Activated naive CD8-positive, alpha-beta T cell treated with anti-CD3 and anti-CD28 coated beads, Interleukin-2, amount 50 U/mL, for 24 hours (primary cell): ENCODE results near the gene ELK3.

Source experiments
- ATAC-seq: fragments of 150-1000 bp; cut with Tn5 transposase; one replicate; pipeline ENCODE4 v1.10.0; 2021
- DNase-seq: peaks from one replicate; pipeline ENCODE4 v3.0.0; 2021
- H3K27ac Mint-ChIP-seq: one replicate; pipeline ENCODE4 v1.8.0; 2021; ENCODE audit warnings: mild to moderate bottlenecking, mixed read lengths
- H3K27me3 Mint-ChIP-seq: one replicate; pipeline ENCODE4 v1.8.0; 2021; ENCODE audit warnings: mixed read lengths
- H3K36me3 Mint-ChIP-seq: one replicate; pipeline ENCODE4 v1.8.0; 2021; ENCODE audit warnings: low read depth, mixed read lengths
- H3K4me1 Mint-ChIP-seq: one replicate; pipeline ENCODE4 v1.8.0; 2021; ENCODE audit warnings: mixed read lengths
- H3K4me3 Mint-ChIP-seq: one replicate; pipeline ENCODE4 v1.8.0; 2021; ENCODE audit warnings: mild to moderate bottlenecking, moderate library complexity, mixed read lengths
- H3K9me3 Mint-ChIP-seq: one replicate; pipeline ENCODE4 v1.8.0; 2021; ENCODE audit warnings: mixed read lengths

The ELK3 gene

GRCh38 chr12:96242597-96242996, 48.4 kb downstream of the ELK3 start:
- peak overlapping the region; percentile 41 for H3K27ac Mint-ChIP-seq
- no peak for ATAC-seq
- H3K4me1 Mint-ChIP-seq = peaks cover 46% of the 10 kb centered on the region
- H3K9me3 Mint-ChIP-seq = no peaks in the 10 kb centered on the region
- H3K4me3 Mint-ChIP-seq = no peak overlapping the region
- DNase-seq = no peak
- H3K36me3 Mint-ChIP-seq = peaks cover 20% of the 10 kb centered on the region
- no peaks in the 10 kb centered on the region for H3K27me3 Mint-ChIP-seq

- H3K36me3 Mint-ChIP-seq = peaks cover 26% of the 10 kb centered on the region
- peaks cover 39% of the 10 kb centered on the region for H3K4me1 Mint-ChIP-seq
- peak overlapping the region; percentile 53 for H3K27ac Mint-ChIP-seq
These were observed 50.7 kb downstream of the ELK3 start for GRCh38 chr12:96244826-96245225.

GRCh38 chr12:96246926-96247505, 52.8 kb downstream of the ELK3 start:
- no peak overlapping the region for H3K4me3 Mint-ChIP-seq
- no peak for DNase-seq
- no peaks in the 10 kb centered on the region for H3K27me3 Mint-ChIP-seq
- peaks cover 35% of the 10 kb centered on the region for H3K36me3 Mint-ChIP-seq
- peaks cover 26% of the 10 kb centered on the region for H3K4me1 Mint-ChIP-seq
- ATAC-seq = no peak
- no peak overlapping the region for H3K27ac Mint-ChIP-seq
- no peaks in the 10 kb centered on the region for H3K9me3 Mint-ChIP-seq

More at GRCh38 chr12:96244826-96245225, 50.7 kb downstream of the ELK3 start:
- no peak overlapping the region for H3K4me3 Mint-ChIP-seq
- ATAC-seq (no peak), DNase-seq (no peak)
- no peaks in the 10 kb centered on the region for H3K27me3 Mint-ChIP-seq
- H3K9me3 Mint-ChIP-seq = no peaks in the 10 kb centered on the region

- Mint-ChIP-seq H3K9me3 (no peaks in the 10 kb centered on the region), H3K4me3 (no peak overlapping the region), H3K36me3 (peaks cover 40% of the 10 kb centered on the region), H3K4me1 (peaks cover 20% of the 10 kb centered on the region), H3K27ac (peak overlapping the region; percentile 79), H3K27me3 (no peaks in the 10 kb centered on the region)
- peak; percentile 22 for DNase-seq
- ATAC-seq = peak; percentile 81
These were observed 53.4 kb downstream of the ELK3 start for GRCh38 chr12:96247563-96247962.

- Mint-ChIP-seq H3K36me3 (peaks cover 44% of the 10 kb centered on the region), H3K4me3 (no peak overlapping the region), H3K27me3 (no peaks in the 10 kb centered on the region), H3K4me1 (peaks cover 13% of the 10 kb centered on the region), H3K9me3 (no peaks in the 10 kb centered on the region), H3K27ac (no peak overlapping the region)
- DNase-seq (no peak), ATAC-seq (no peak)
These were observed 54.2 kb downstream of the ELK3 start for GRCh38 chr12:96248136-96248931.

- H3K4me1 Mint-ChIP-seq = peaks cover 12% of the 10 kb centered on the region
- peak overlapping the region; percentile 48 for H3K27ac Mint-ChIP-seq
- ATAC-seq = no peak
- H3K27me3 Mint-ChIP-seq = no peaks in the 10 kb centered on the region
- DNase-seq = no peak
- no peaks in the 10 kb centered on the region for H3K9me3 Mint-ChIP-seq
- no peak overlapping the region for H3K4me3 Mint-ChIP-seq
- H3K36me3 Mint-ChIP-seq = peaks cover 47% of the 10 kb centered on the region
These were observed 55.3 kb downstream of the ELK3 start for GRCh38 chr12:96249196-96250118.

GRCh38 chr12:96250119-96250685, 56.0 kb downstream of the ELK3 start:
- no peak for DNase-seq
- no peak for ATAC-seq
- Mint-ChIP-seq H3K9me3 (no peaks in the 10 kb centered on the region), H3K27me3 (no peaks in the 10 kb centered on the region), H3K4me3 (no peak overlapping the region), H3K27ac (peak overlapping the region; percentile 6), H3K36me3 (peaks cover 47% of the 10 kb centered on the region), H3K4me1 (peaks cover 17% of the 10 kb centered on the region)

- peaks cover 4% of the 10 kb centered on the region for H3K4me1 Mint-ChIP-seq
- peaks cover 32% of the 10 kb centered on the region for H3K36me3 Mint-ChIP-seq
- DNase-seq = no peak
- H3K27ac Mint-ChIP-seq = peak overlapping the region; percentile 5
- H3K27me3 Mint-ChIP-seq = no peaks in the 10 kb centered on the region
- no peak for ATAC-seq
- no peak overlapping the region for H3K4me3 Mint-ChIP-seq
- H3K9me3 Mint-ChIP-seq = no peaks in the 10 kb centered on the region
These were observed 60.9 kb downstream of the ELK3 start for GRCh38 chr12:96255077-96255476.

GRCh38 chr12:96256672-96257361, 62.6 kb downstream of the ELK3 start:
- DNase-seq = no peak
- ATAC-seq = no peak
- Mint-ChIP-seq H3K27ac (no peak overlapping the region), H3K4me1 (peaks cover 4% of the 10 kb centered on the region), H3K27me3 (no peaks in the 10 kb centered on the region), H3K9me3 (no peaks in the 10 kb centered on the region), H3K36me3 (peaks cover 37% of the 10 kb centered on the region), H3K4me3 (no peak overlapping the region)

GRCh38 chr12:96257550-96258103, 63.5 kb downstream of the ELK3 start:
- no peaks in the 10 kb centered on the region for H3K9me3 Mint-ChIP-seq
- peaks cover 4% of the 10 kb centered on the region for H3K4me1 Mint-ChIP-seq
- ATAC-seq (no peak), DNase-seq (no peak)
- no peak overlapping the region for H3K4me3 Mint-ChIP-seq
- H3K27ac Mint-ChIP-seq = no peak overlapping the region
- H3K36me3 Mint-ChIP-seq = peaks cover 36% of the 10 kb centered on the region
- no peaks in the 10 kb centered on the region for H3K27me3 Mint-ChIP-seq

GRCh38 chr12:96258104-96258961, 64.2 kb downstream of the ELK3 start:
- Mint-ChIP-seq H3K4me1 (peaks cover 4% of the 10 kb centered on the region), H3K4me3 (no peak overlapping the region), H3K9me3 (no peaks in the 10 kb centered on the region), H3K27ac (no peak overlapping the region), H3K27me3 (no peaks in the 10 kb centered on the region), H3K36me3 (peaks cover 33% of the 10 kb centered on the region)
- DNase-seq = peak; percentile 22
- peak; percentile 70 for ATAC-seq

GRCh38 chr12:96260231-96260630, 66.1 kb downstream of the ELK3 start:
- H3K4me3 Mint-ChIP-seq = no peak overlapping the region
- no peak overlapping the region for H3K27ac Mint-ChIP-seq
- no peak for ATAC-seq
- H3K9me3 Mint-ChIP-seq = no peaks in the 10 kb centered on the region
- H3K36me3 Mint-ChIP-seq = peaks cover 42% of the 10 kb centered on the region
- H3K4me1 Mint-ChIP-seq = no peaks in the 10 kb centered on the region
- no peak for DNase-seq
- no peaks in the 10 kb centered on the region for H3K27me3 Mint-ChIP-seq

GRCh38 chr12:96260644-96261043, 66.5 kb downstream of the ELK3 start:
- Mint-ChIP-seq H3K4me3 (no peak overlapping the region), H3K36me3 (peaks cover 42% of the 10 kb centered on the region), H3K27ac (peak overlapping the region; percentile 17)

More at GRCh38 chr12:96260644-96261043, 66.5 kb downstream of the ELK3 start:
- no peaks in the 10 kb centered on the region for H3K27me3 Mint-ChIP-seq
- no peak for DNase-seq
- no peak for ATAC-seq
- H3K9me3 Mint-ChIP-seq = no peaks in the 10 kb centered on the region
- no peaks in the 10 kb centered on the region for H3K4me1 Mint-ChIP-seq
